RWPE2 (cell line): ENCODE measurements around the gene ZIC2.

Experiments used
- ATAC-seq: fragments of 200-7000 bp; cut with Tn5 transposase; 3 replicates; pipeline ENCODE4 v1.9.1; 2021; ENCODE audit warnings: low read depth
- DNase-seq: peaks from one replicate; pipeline ENCODE4 v3.0.0-alpha.2; 2020; ENCODE audit warnings: low spot score
- H3K27ac ChIP-seq: fragments of 450-650 bp; 2 replicates; pipeline ENCODE4 v1.5.1; 2017; ENCODE audit warnings: mild to moderate bottlenecking; ENCODE audit not compliant: poor library complexity, severe bottlenecking
- H3K27me3 ChIP-seq: fragments of 250-450 bp; sonication (Bioruptor Pico); 2 replicates; pipeline ENCODE4 v1.5.1; 2021; ENCODE audit warnings: mild to moderate bottlenecking, moderate library complexity; ENCODE audit not compliant: insufficient read depth, poor library complexity, severe bottlenecking
- H3K36me3 ChIP-seq: fragments of 250-450 bp; sonication (Bioruptor Pico); 2 replicates; pipeline ENCODE4 v1.5.1; 2020; ENCODE audit warnings: low read depth, mild to moderate bottlenecking, moderate library complexity
- H3K4me1 ChIP-seq: fragments of 250-450 bp; sonication (Bioruptor Pico); 2 replicates; pipeline ENCODE4 v1.5.1; 2021; ENCODE audit warnings: mild to moderate bottlenecking, moderate library complexity; ENCODE audit not compliant: insufficient read depth, poor library complexity, severe bottlenecking
- H3K4me3 ChIP-seq: fragments of 250-450 bp; sonication (Bioruptor Pico); 2 replicates; pipeline ENCODE4 v1.5.1; 2021; ENCODE audit warnings: mild to moderate bottlenecking, moderate library complexity; ENCODE audit not compliant: severe bottlenecking
- H3K9me3 ChIP-seq: fragments of 250-450 bp; sonication (Bioruptor Pico); 2 replicates; pipeline ENCODE4 v1.5.1; 2021; ENCODE audit warnings: mild to moderate bottlenecking, moderate library complexity; ENCODE audit not compliant: severe bottlenecking
- CTCF ChIP-seq: fragments of 450-650 bp; IDR thresholded peaks from one replicate; pipeline ENCODE4 v1.5.1; 2017; ENCODE audit warnings: mild to moderate bottlenecking, moderate library complexity; ENCODE audit not compliant: poor library complexity, severe bottlenecking

Gene ZIC2

DNA sequence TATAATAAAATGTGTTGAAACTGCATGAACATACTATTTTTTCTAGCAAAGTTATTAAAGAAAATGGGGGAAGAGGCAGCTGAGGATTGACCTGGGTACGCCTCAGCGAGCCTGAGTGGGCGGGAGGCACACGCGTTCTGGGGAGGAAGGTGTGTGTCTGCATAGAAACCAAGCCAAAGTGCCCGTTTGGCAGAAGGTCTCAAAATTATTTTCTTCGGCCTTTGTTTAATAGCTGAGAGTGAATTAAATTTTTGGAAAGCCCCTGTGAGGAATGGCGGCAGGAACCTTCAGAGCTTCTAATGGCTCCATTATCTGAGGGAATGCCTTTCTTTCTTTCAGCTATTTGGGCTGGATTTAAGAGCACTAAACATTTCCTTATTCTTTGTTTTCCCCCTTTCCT is 5.2 kb downstream of the ZIC2 start:
- H3K27me3 ChIP-seq: peaks cover 98% of the 10 kb centered on the region
- TF ChIP-seq CTCF: no peak
- ATAC-seq (no peak), DNase-seq (no peak)
- peaks cover 3% of the 10 kb centered on the region for H3K4me1 ChIP-seq
- no peak overlapping the region for H3K4me3 ChIP-seq
- H3K36me3 ChIP-seq: no peaks in the 10 kb centered on the region
- H3K9me3 ChIP-seq: no peaks in the 10 kb centered on the region
- no peak overlapping the region for H3K27ac ChIP-seq

GRCh38 chr13:99987154-99988019 is 5.8 kb downstream of the ZIC2 start:
- ATAC-seq: no peak
- no peak overlapping the region for H3K27ac ChIP-seq
- DNase-seq: no peak
- H3K36me3 ChIP-seq: no peaks in the 10 kb centered on the region
- H3K27me3 ChIP-seq: peaks cover 98% of the 10 kb centered on the region
- TF ChIP-seq CTCF: no peak
- no peaks in the 10 kb centered on the region for H3K9me3 ChIP-seq
- peaks cover 3% of the 10 kb centered on the region for H3K4me1 ChIP-seq
- H3K4me3 ChIP-seq: no peak overlapping the region

DNA sequence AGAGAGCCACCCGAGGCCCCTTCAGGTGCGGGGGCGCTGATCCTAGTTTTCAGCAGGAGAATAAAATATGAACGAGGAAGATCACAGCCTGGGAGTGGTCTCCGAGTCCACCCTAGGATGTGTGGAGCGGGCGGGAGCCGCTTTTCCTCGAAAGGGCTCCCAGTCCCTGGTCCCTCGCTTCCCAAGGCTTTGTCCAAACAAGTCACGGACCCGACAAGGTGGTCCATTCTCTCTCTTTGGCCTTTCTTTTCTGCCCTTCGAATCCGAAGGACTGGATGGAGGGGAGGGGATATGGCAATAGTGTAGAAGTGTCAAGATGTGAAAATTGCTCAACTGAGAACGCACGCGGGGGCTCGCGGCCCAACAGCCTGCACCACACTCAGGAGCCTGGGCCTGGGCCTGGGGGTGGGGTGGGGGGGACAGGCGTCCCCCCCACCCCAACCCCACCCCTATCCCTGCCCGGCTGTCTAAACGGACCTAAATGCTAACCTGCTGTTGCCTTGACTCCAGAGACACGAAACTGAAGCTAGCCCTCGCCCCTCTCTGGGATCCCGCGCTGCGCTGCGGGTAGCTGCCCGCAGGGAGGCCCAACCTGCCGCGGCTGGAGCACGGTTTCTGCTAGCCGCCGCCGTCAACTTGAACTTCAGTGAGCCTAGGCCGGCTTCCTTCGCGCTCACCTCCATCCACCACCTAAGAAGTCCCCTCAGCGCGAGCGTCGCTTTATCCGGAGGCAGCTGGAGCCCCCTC is 7.1 kb downstream of the ZIC2 start:
- no peak overlapping the region for H3K4me3 ChIP-seq
- TF ChIP-seq CTCF: no peak
- no peaks in the 10 kb centered on the region for H3K36me3 ChIP-seq
- no peaks in the 10 kb centered on the region for H3K9me3 ChIP-seq
- H3K27me3 ChIP-seq: peaks cover 98% of the 10 kb centered on the region
- no peak for DNase-seq
- H3K27ac ChIP-seq: no peak overlapping the region
- no peak for ATAC-seq
- H3K4me1 ChIP-seq: peaks cover 3% of the 10 kb centered on the region

- TF ChIP-seq CTCF: no peak
- Histone ChIP-seq H3K4me3 (no peak overlapping the region), H3K4me1 (peaks cover 3% of the 10 kb centered on the region), H3K27me3 (peaks cover 98% of the 10 kb centered on the region), H3K36me3 (no peaks in the 10 kb centered on the region), H3K9me3 (no peaks in the 10 kb centered on the region), H3K27ac (no peak overlapping the region)
- no peak for ATAC-seq
- DNase-seq: no peak
These were observed 7.9 kb downstream of the ZIC2 start for GRCh38 chr13:99989276-99990125.
